H1 (cell line): ENCODE results near the gene RPL36AL. TPM values are rescaled to one million over a fixed set of nuclear protein-coding genes. Genes with fewer than 3 reads are reported as not detected.

Experiments used
- CTCF ChIA-PET: fragments of 300-600 bp; sonication (Branson Sonifier 250); formaldehyde crosslinking; loops from one replicate; lab custom pipeline; 2021; ENCODE audit not compliant: partially characterized antibody; lab: Charles Lee
- POLR2A ChIA-PET: fragments of 300-600 bp; sonication (Branson Sonifier 250); formaldehyde crosslinking; loops from one replicate; lab custom pipeline; 2021; ENCODE audit warnings: inconsistent platforms; ENCODE audit not compliant: partially characterized antibody; lab: Charles Lee
- DNase-seq, 2 experiments: peaks; one replicate each; pipeline versions ENCODE4 v3.0.0 to v3.0.0-alpha.2; 2010 to 2022; ENCODE audit warnings: low spot score in 2 of 2, low read depth in 1 of 2, mixed read lengths in 1 of 2
- FAIRE-seq: peaks from 2 replicates; lab custom pipeline; 2011; peaks lifted over from hg19 to GRCh38; lab: Jason Lieb, UNC
- H2AFZ ChIP-seq: 2 replicates; pipeline ENCODE4 v1.8.1; 2012; ENCODE audit warnings: low read length, inconsistent platforms
- H2AK5ac ChIP-seq: 2 replicates; pipeline ENCODE4 v1.6.1; 2013; ENCODE audit warnings: low read depth, low read length
- H2BK120ac ChIP-seq: replicated peaks from 2 replicates; pipeline ENCODE3; 2013; ENCODE audit warnings: low read depth, low read length, inconsistent platforms
- H2BK12ac ChIP-seq: 2 replicates; pipeline ENCODE4 v1.6.1; 2013; ENCODE audit warnings: low read depth, low read length
- H2BK15ac ChIP-seq: 2 replicates; pipeline ENCODE4 v1.6.1; 2013; ENCODE audit warnings: low read length
- H2BK20ac ChIP-seq: 2 replicates; pipeline ENCODE4 v1.6.1; 2013; ENCODE audit warnings: low read length
- H2BK5ac ChIP-seq: 2 replicates; pipeline ENCODE4 v1.6.1; 2013; ENCODE audit warnings: low read depth, low read length
- H3K14ac ChIP-seq: 2 replicates; pipeline ENCODE4 v1.6.1; 2013; ENCODE audit warnings: inconsistent platforms; ENCODE audit not compliant: insufficient read length
- H3K18ac ChIP-seq: 2 replicates; pipeline ENCODE4 v1.6.1; 2013; ENCODE audit warnings: low read length; ENCODE audit errors: extremely low read depth
- H3K23ac ChIP-seq: 2 replicates; pipeline ENCODE4 v1.6.1; 2013; ENCODE audit warnings: inconsistent platforms; ENCODE audit not compliant: insufficient read length
- H3K23me2 ChIP-seq: 2 replicates; pipeline ENCODE4 v1.6.1; 2013; ENCODE audit warnings: low read depth, low read length
- H3K27ac ChIP-seq: 2 replicates; pipeline ENCODE4 v1.6.1; 2011; ENCODE audit warnings: low read depth, low read length, inconsistent platforms
- H3K27me3 ChIP-seq, 4 experiments: replicated peaks in 1 of 4; 1 replicate in 1 of 4; 2 replicates in 3 of 4; pipeline versions ENCODE4 v1.6.1 to v1.8.1; 2011 to 2013; ENCODE audit warnings: low read length in 3 of 4, mild to moderate bottlenecking in 3 of 4, inconsistent platforms in 2 of 4, mixed read lengths in 2 of 4, moderate library complexity in 1 of 4; ENCODE audit not compliant: control insufficient read depth in 3 of 4, insufficient read depth in 3 of 4; ENCODE audit errors: extremely low read depth in 1 of 4
- H3K36me3 ChIP-seq, 4 experiments: 2 replicates each; pipeline versions ENCODE4 v1.6.1 to v1.8.1; 2011 to 2013; ENCODE audit warnings: mild to moderate bottlenecking in 4 of 4, low read length in 3 of 4, moderate library complexity in 2 of 4, control low read depth in 1 of 4, inconsistent platforms in 1 of 4; ENCODE audit not compliant: insufficient read depth in 4 of 4, control insufficient read depth in 2 of 4
- H3K4ac ChIP-seq: replicated peaks from 2 replicates; pipeline ENCODE3; 2013; ENCODE audit warnings: low read length, low read depth, mixed read lengths, inconsistent platforms; ENCODE audit not compliant: insufficient read length
- H3K4me1 ChIP-seq, 4 experiments: replicated peaks in 1 of 4; 1 replicate in 1 of 4; 2 replicates in 3 of 4; pipeline versions ENCODE4 v1.6.1 to v1.8.1; 2011 to 2013; ENCODE audit warnings: low read length in 3 of 4, inconsistent platforms in 2 of 4, mixed read lengths in 1 of 4; ENCODE audit not compliant: insufficient read depth in 4 of 4, control insufficient read depth in 3 of 4
- H3K4me2 ChIP-seq, 2 experiments: 2 replicates each; pipeline versions ENCODE4 v1.6.1 to v1.8.1; 2011 to 2013; ENCODE audit warnings: low read depth in 2 of 2, low read length in 2 of 2, control low read depth in 1 of 2, inconsistent platforms in 1 of 2, mild to moderate bottlenecking in 1 of 2; ENCODE audit not compliant: insufficient read depth in 1 of 2
- H3K4me3 ChIP-seq, 4 experiments: fragments of 200-600, 300-600 bp in 1 of 4; sonication (generic), shearing (Covaris generic), sonication (Bioruptor Twin) in 1 of 4; 2 replicates each; pipeline versions ENCODE4 v1.5.1 to v1.8.1; 2011 to 2016; ENCODE audit warnings: low read length in 4 of 4, low read depth in 3 of 4, control low read depth in 2 of 4, inconsistent platforms in 2 of 4, mild to moderate bottlenecking in 2 of 4, mixed read lengths in 1 of 4, moderate library complexity in 1 of 4; ENCODE audit not compliant: insufficient read depth in 2 of 4; ENCODE audit errors: extremely low read depth in 1 of 4
- H3K56ac ChIP-seq: replicated peaks from 2 replicates; pipeline ENCODE3; 2013; ENCODE audit warnings: low read depth, mild to moderate bottlenecking, mixed read lengths, low read length, inconsistent platforms; ENCODE audit not compliant: insufficient read length
- H3K79me1 ChIP-seq: 2 replicates; pipeline ENCODE4 v1.6.1; 2013; ENCODE audit warnings: low read depth, low read length, control low read depth
- H3K79me2 ChIP-seq, 2 experiments: 2 replicates each; pipeline versions ENCODE4 v1.6.1 to v1.8.1; 2012 to 2013; ENCODE audit warnings: low read length in 2 of 2, mild to moderate bottlenecking in 2 of 2, inconsistent platforms in 1 of 2; ENCODE audit not compliant: insufficient read depth in 2 of 2, control insufficient read depth in 1 of 2
- H3K9ac ChIP-seq, 4 experiments: replicated peaks in 1 of 4; 1 replicate in 1 of 4; 2 replicates in 3 of 4; pipeline versions ENCODE4 v1.6.1 to v1.8.1; 2011 to 2013; ENCODE audit warnings: low read depth in 3 of 4, low read length in 3 of 4, control low read depth in 2 of 4, mild to moderate bottlenecking in 2 of 4, moderate library complexity in 2 of 4, inconsistent platforms in 1 of 4; ENCODE audit errors: extremely low read depth in 1 of 4
- H3K9me3 ChIP-seq, 2 experiments: 2 replicates each; pipeline versions ENCODE4 v1.6.1 to v1.8.1; 2012 to 2013; ENCODE audit warnings: mild to moderate bottlenecking in 2 of 2, moderate library complexity in 2 of 2, control low read depth in 1 of 2, inconsistent platforms in 1 of 2, low read depth in 1 of 2, low read length in 1 of 2, mixed read lengths in 1 of 2; ENCODE audit not compliant: insufficient read depth in 2 of 2
- H4K20me1 ChIP-seq, 2 experiments: replicated peaks in 1 of 2; 2 replicates each; pipeline versions ENCODE3 to v1.8.1; 2011 to 2013; ENCODE audit warnings: inconsistent platforms in 2 of 2, low read length in 2 of 2, mild to moderate bottlenecking in 1 of 2; ENCODE audit not compliant: insufficient read depth in 2 of 2, control insufficient read depth in 1 of 2
- H4K5ac ChIP-seq: 2 replicates; pipeline ENCODE4 v1.6.1; 2013; ENCODE audit warnings: low read length, low read depth, mixed read lengths, inconsistent platforms; ENCODE audit not compliant: insufficient read length
- H4K8ac ChIP-seq: 2 replicates; pipeline ENCODE4 v1.8.0; 2013; ENCODE audit warnings: mild to moderate bottlenecking, moderate library complexity, low read length, inconsistent platforms; ENCODE audit not compliant: insufficient read depth; ENCODE audit errors: extremely low read depth
- H4K91ac ChIP-seq: replicated peaks from 2 replicates; pipeline ENCODE3; 2013; ENCODE audit warnings: low read length, mixed read lengths, inconsistent platforms; ENCODE audit not compliant: insufficient read length
- EZH2 ChIP-seq: fragments of 200-600 bp; sonication (generic); IDR thresholded peaks from 2 replicates; pipeline ENCODE4 v1.7.1; 2012; ENCODE audit warnings: low read depth, mild to moderate bottlenecking, moderate library complexity, low read length, inconsistent platforms; ENCODE audit not compliant: severe bottlenecking
- HDAC2 ChIP-seq, 2 experiments: fragments of 300-600 bp in 1 of 2; sonication (generic) in 1 of 2; IDR thresholded peaks; 2 replicates each; pipeline ENCODE4 v1.6.1; 2011 to 2012; ENCODE audit warnings: low read depth in 2 of 2, low read length in 2 of 2, mild to moderate bottlenecking in 2 of 2, moderate library complexity in 2 of 2, borderline replicate concordance in 1 of 2, inconsistent platforms in 1 of 2
- HDAC6 ChIP-seq: IDR thresholded peaks from one replicate; pipeline ENCODE4 v1.7.1; 2012; ENCODE audit warnings: low read depth, mild to moderate bottlenecking, inconsistent platforms, low read length, moderate library complexity
- KDM4A ChIP-seq: IDR thresholded peaks from one replicate; pipeline ENCODE4 v1.7.1; 2012; ENCODE audit warnings: low read depth, mild to moderate bottlenecking, moderate library complexity, low read length, inconsistent platforms; ENCODE audit not compliant: severe bottlenecking
- PHF8 ChIP-seq: fragments of 200-600 bp; sonication (generic); conservative IDR thresholded peaks from 2 replicates; pipeline ENCODE4 v1.7.1; 2012; ENCODE audit warnings: low read depth, mild to moderate bottlenecking, inconsistent platforms, low read length, moderate library complexity
- RNF2 ChIP-seq: fragments of 200-900, 300-1000 bp; sonication (generic); IDR thresholded peaks from 2 replicates; pipeline ENCODE4 v1.7.1; 2016; ENCODE audit warnings: borderline replicate concordance, low read depth, mild to moderate bottlenecking, antibody characterized with exemption, low read length; ENCODE audit not compliant: poor library complexity, severe bottlenecking; ENCODE audit errors: missing control alignments
- SIX5 ChIP-seq: IDR thresholded peaks from 2 replicates; pipeline ENCODE4 v1.6.1; 2011; ENCODE audit warnings: mild to moderate bottlenecking, low read depth, low read length
- SRF ChIP-seq: IDR thresholded peaks from 2 replicates; pipeline ENCODE4 v1.6.1; 2011; ENCODE audit warnings: mild to moderate bottlenecking, low read depth, low read length, moderate library complexity
- SUZ12 ChIP-seq: fragments of 200-600 bp; sonication (generic); IDR thresholded peaks from 2 replicates; pipeline ENCODE4 v1.6.1; 2012; ENCODE audit warnings: mild to moderate bottlenecking, inconsistent platforms, low read length, moderate library complexity, mixed read lengths
- TCF12 ChIP-seq: IDR thresholded peaks from 2 replicates; pipeline ENCODE4 v1.6.1; 2011; ENCODE audit warnings: low read depth, mild to moderate bottlenecking, low read length
- TEAD4 ChIP-seq: IDR thresholded peaks from 2 replicates; pipeline ENCODE4 v1.6.1; 2012; ENCODE audit warnings: low read depth, low read length, inconsistent platforms, mixed read lengths
- WGBS, 2 experiments: shearing (Covaris generic) in 1 of 2; methylation state at CpG; one replicate each; pipeline versions ENCODE4 v1.1.6 to v1.1.7; 2013 to 2015; ENCODE audit warnings: low lambda C conversion rate in 2 of 2, mixed read lengths in 2 of 2, inconsistent platforms in 1 of 2, low coverage in 1 of 2, missing lambda C conversion rate in 1 of 2; ENCODE audit not compliant: insufficient replicate concordance in 2 of 2, insufficient coverage in 1 of 2, insufficient read length in 1 of 2; ENCODE audit errors: extremely low coverage in 1 of 2, missing lambda C conversion rate in 1 of 2; 5-methylcytosine and 5-hydroxymethylcytosine counted together
- polyA plus RNA-seq, 7 experiments: library from polyadenylated mRNA; depleted of rRNA in 3 of 7; stranded (reverse) in 5 of 7; unstranded in 2 of 7; fragments of >200 nt in 5 of 7; fragments of 200-250 nt in 2 of 7; gene quantifications; 1 replicate in 5 of 7; 2 replicates in 1 of 7; 4 replicates in 1 of 7; pipeline versions ENCODE4 v1.2.1 to v1.2.3, GENCODE V29; 2011 to 2013; ENCODE audit warnings: missing spikeins in 2 of 7, mixed read lengths in 2 of 7
- total RNA-seq: library from RNA; stranded (reverse); fragmentation: NEBNext Ultra II Directional; extraction: Animal tissue kit (Norgen Biotek cat#: 25700); gene quantifications from 2 replicates; pipeline ENCODE4 v1.2.1, GENCODE V29; 2021

RPL36AL gene
- total and polyA plus RNA-seq, 2 of the 8 experiments (the other 6 are each of a cell fraction or from before 2014, with no cell fraction given), result 138 to 230 TPM

DNA sequence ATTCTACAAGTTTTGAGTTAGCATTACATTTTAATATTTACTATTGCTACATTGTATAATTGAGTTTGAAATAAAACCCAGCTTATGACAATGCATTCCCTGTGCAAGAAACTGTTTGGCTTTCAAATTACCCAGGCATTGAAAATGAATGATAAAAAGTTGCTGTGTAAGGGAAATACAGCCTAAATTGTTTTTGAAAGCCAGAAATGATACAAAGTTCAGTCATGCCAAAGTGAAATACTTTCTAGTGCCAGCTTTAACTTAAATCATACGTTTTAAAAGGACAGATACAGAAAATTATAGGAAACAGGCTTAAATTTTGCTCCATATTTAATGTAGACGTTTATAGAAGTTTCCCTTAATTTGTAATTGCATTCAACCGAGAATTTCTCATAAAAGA is 3.0 kb upstream of the RPL36AL start:
- Histone ChIP-seq H2BK20ac (no peak overlapping the region), H3K9ac (no peak overlapping the region), H3K27ac (no peak overlapping the region), H2BK120ac (no peak overlapping the region), H2BK15ac (no peak overlapping the region), H3K9me3 (no peaks in the 10 kb centered on the region), H2BK5ac (no peak overlapping the region), H3K14ac (no peak overlapping the region), H2BK12ac (no peak overlapping the region), H3K4ac (no peak overlapping the region), H3K36me3 (peaks cover under 1 to 46% (median 10%) of the 10 kb centered on the region in 4 experiments; a peak in 5 of 8 replicates), H3K79me2 (peaks cover 5 to 53% of the 10 kb centered on the region in 2 experiments; a peak in 3 of 4 replicates), H4K5ac (no peak overlapping the region), H3K4me1 (peaks cover 1 to 9% (median 3%) of the 10 kb centered on the region in 4 experiments; a peak in 3 of 7 replicates), H3K18ac (no peak overlapping the region), H3K23me2 (peaks cover 10% of the 10 kb centered on the region), H3K56ac (no peak overlapping the region), H3K27me3 (no peaks in the 10 kb centered on the region), H3K4me2 (no peak overlapping the region), H3K23ac (no peak overlapping the region), H3K79me1 (no peaks in the 10 kb centered on the region), H2AFZ (no peak overlapping the region), H4K8ac (no peak overlapping the region), H4K91ac (no peak overlapping the region), H2AK5ac (no peak overlapping the region), H4K20me1 (peaks cover 1 to 3% of the 10 kb centered on the region in 2 experiments), H3K4me3 (no peak overlapping the region)
- 88% methylated on average over 3 of the region's 3 CpGs; no CpG with 5 or more reads in 1 of the 2 experiments for WGBS, 2 experiments
- FAIRE-seq (no peak), DNase-seq (no peak)
- CTCF ChIA-PET, result interaction anchor here (2.0 kb wide), 1 partner anchor 11 kb away, joined by 6 read pairs; no protein-coding TSS in a partner anchor
- POLR2A ChIA-PET, result interaction anchor here (0.6 to 2.5 kb wide), 9 partner anchors 9 to 42 kb away, joined by 3 to 12 read pairs (median 5); partner anchors contain the start of genes DNAAF2 and LRR1
- TF ChIP-seq SUZ12, result no peak
- no peak for TF ChIP-seq KDM4A
- no peak for TF ChIP-seq EZH2
- no peak for TF ChIP-seq RNF2
- TF ChIP-seq HDAC6, result no peak
- no peak for TF ChIP-seq PHF8
- TF ChIP-seq SRF, result no peak
- TF ChIP-seq TEAD4, result no peak
- TF ChIP-seq SIX5, result no peak
- no peak for TF ChIP-seq HDAC2 (IDR thresholded peaks at IDR 0.05; ENCODE audit: borderline replicate concordance in 1 of 2, low read depth in 2 of 2, low read length in 2 of 2)
- no peak for TF ChIP-seq TCF12
